ENCODE measurements around the gene ITSN1. TPM values are rescaled to one million over a fixed set of nuclear protein-coding genes. Genes with fewer than 3 reads are reported as not detected.

Gene ITSN1
- total and polyA plus RNA-seq, 12 donors = 20.0 to 60.5 (median 36.7) TPM

- intact Hi-C loops (cut with DNase I) = loop anchor here in 1 of 2 donors (5.0 to 10.0 kb wide), 2 partner anchors 52 to 169 kb away; no protein-coding TSS in a partner anchor
- Histone ChIP-seq H3K9me3 (replicated peaks in 1 of 3) (no peaks in the 10 kb centered on the region), H3K4me1 (replicated peaks in 1 of 2) (peaks cover 44 to 68% of the 10 kb centered on the region in 2 donors), H3K36me3 (replicated peaks in 1 of 2) (no peaks in the 10 kb centered on the region), H3K4me3 (no peak overlapping the region), H3K27ac (peak overlapping the region; percentile 61 to 80 (median 74)), H3K27me3 (no peaks in the 10 kb centered on the region)
- peak in 6 of 7 donors; percentile 54 to 82 (median 74) for DNase-seq
- TF ChIP-seq CTCF (IDR thresholded peaks at IDR 0.05) (peak in 2 of 6 experiments; percentile 4 to 17), POLR2A (IDR thresholded peaks at IDR 0.05) (no peak)
- 44 to 51% (median 48%) methylated on average over 8 of the region's 8 CpGs for WGBS, 4 donors
Measured at GRCh38 chr21:33655588-33656221, 13.4 kb downstream of the ITSN1 start.

GRCh38 chr21:33657124-33657820, 15.0 kb downstream of the ITSN1 start:
- Histone ChIP-seq H3K4me1 (replicated peaks in 1 of 2) (peaks cover 37 to 57% of the 10 kb centered on the region in 2 donors), H3K27me3 (no peaks in the 10 kb centered on the region), H3K9me3 (replicated peaks in 1 of 3) (no peaks in the 10 kb centered on the region), H3K4me3 (no peak overlapping the region), H3K36me3 (replicated peaks in 1 of 2) (no peaks in the 10 kb centered on the region), H3K27ac (peak overlapping the region in 4 of 5 donors; percentile 56 to 72 (median 66))
- 53 to 66% (median 62%) methylated on average over 7 to 8 of the region's 8 CpGs for WGBS, 4 donors
- peak in 1 of 7 donors; percentile 39 for DNase-seq
- no peak for TF ChIP-seq POLR2A (IDR thresholded peaks at IDR 0.05)
- no peak for TF ChIP-seq CTCF (IDR thresholded peaks at IDR 0.05)
- intact Hi-C loops (cut with DNase I) = loop anchor here in 1 of 2 donors (5.0 to 10.0 kb wide), 2 partner anchors 50 to 168 kb away; no protein-coding TSS in a partner anchor

DNA sequence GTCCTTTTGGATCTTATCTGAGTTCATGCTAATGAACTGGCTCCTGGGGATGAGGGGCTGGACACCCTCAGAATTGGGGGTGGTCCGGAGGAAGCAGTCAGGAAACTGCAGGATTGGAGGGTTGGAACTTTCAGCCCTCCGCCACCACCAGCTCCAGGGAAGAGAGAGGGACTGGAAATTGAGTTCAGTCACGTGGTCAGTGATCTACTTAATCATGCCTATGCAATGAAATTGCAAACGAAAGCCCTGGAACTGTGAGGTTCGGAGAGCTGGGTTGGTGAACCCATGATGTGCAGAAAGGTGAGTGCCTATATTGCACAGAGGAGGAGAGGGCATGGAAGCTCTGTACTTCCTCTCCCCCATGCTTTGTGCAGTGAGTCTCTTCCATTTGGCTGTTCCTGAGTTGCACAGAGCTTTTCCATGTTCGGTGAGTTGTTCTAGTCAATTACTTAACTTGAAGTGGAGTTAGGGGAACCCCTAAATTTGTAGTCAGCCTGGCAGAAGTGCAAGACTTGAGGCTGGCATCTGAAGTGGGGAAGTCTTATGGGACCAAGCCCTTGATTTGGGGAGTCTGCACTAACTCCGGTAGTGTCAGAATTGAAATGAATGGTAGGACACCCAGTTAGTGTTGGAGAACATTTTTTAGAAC, 16.7 kb downstream of the ITSN1 start:
- no peaks in the 10 kb centered on the region for H3K9me3 ChIP-seq (replicated peaks in 1 of 3)
- peaks cover 40 to 61% of the 10 kb centered on the region in 2 donors for H3K4me1 ChIP-seq (replicated peaks in 1 of 2)
- H3K27me3 ChIP-seq = no peaks in the 10 kb centered on the region
- TF ChIP-seq CTCF (IDR thresholded peaks at IDR 0.05) (no peak), POLR2A (IDR thresholded peaks at IDR 0.05) (no peak)
- intact Hi-C loops (cut with DNase I) = loop anchor here in 1 of 2 donors (5.0 to 10.0 kb wide), 2 partner anchors 48 to 166 kb away; no protein-coding TSS in a partner anchor
- H3K4me3 ChIP-seq = no peak overlapping the region
- no peaks in the 10 kb centered on the region for H3K36me3 ChIP-seq (replicated peaks in 1 of 2)
- peak overlapping the region in 1 of 5 donors; percentile 63 for H3K27ac ChIP-seq
- WGBS, 4 donors = 86 to 94% (median 89%) methylated on average over 7 of the region's 7 CpGs
- no peak for DNase-seq

GRCh38 chr21:33659568-33659949, 17.3 kb downstream of the ITSN1 start:
- intact Hi-C loops (cut with DNase I) = loop anchor here in 1 of 2 donors (5.0 to 10.0 kb wide), 2 partner anchors 48 to 165 kb away; no protein-coding TSS in a partner anchor
- no peak overlapping the region for H3K4me3 ChIP-seq
- TF ChIP-seq CTCF (IDR thresholded peaks at IDR 0.05) = no peak
- no peak for TF ChIP-seq POLR2A (IDR thresholded peaks at IDR 0.05)
- no peaks in the 10 kb centered on the region for H3K9me3 ChIP-seq (replicated peaks in 1 of 3)
- DNase-seq = no peak
- no peaks in the 10 kb centered on the region for H3K27me3 ChIP-seq
- H3K36me3 ChIP-seq (replicated peaks in 1 of 2) = no peaks in the 10 kb centered on the region
- H3K27ac ChIP-seq = peak overlapping the region in 2 of 5 donors; percentile 15 to 76
- peaks cover 40 to 61% of the 10 kb centered on the region in 2 donors for H3K4me1 ChIP-seq (replicated peaks in 1 of 2)
- whole genome bisulfite sequencing, 4 donors = 80 to 97% (median 86%) methylated on average over 1 of the region's 1 CpG; no CpG with 5 or more reads in 1 of the 4 donors
